Uterus (tissue), 4 donors: ENCODE results near the gene SYMPK. TPM values are rescaled to one million over a fixed set of nuclear protein-coding genes. Genes with fewer than 3 reads are reported as not detected.

Experiments
- DNase-seq, 2 donors: peaks; one replicate each; pipeline ENCODE4 v3.0.0-alpha.2; 2019 to 2020
- H3K27ac ChIP-seq, 2 donors: fragments of 200-600 bp; sonication (generic); 1 replicate in 1 of 2; 2 replicates in 1 of 2; pipeline ENCODE4 v1.5.1; 2016 to 2018
- H3K27me3 ChIP-seq, 2 donors: fragments of 200-600 bp; sonication (generic); one replicate each; pipeline ENCODE4 v1.5.1; 2018 to 2019; ENCODE audit warnings: control low read depth in 1 of 2
- H3K36me3 ChIP-seq, 2 donors: fragments of 200-600 bp; sonication (generic); one replicate each; pipeline ENCODE4 v1.5.1; 2019; ENCODE audit warnings: control low read depth in 1 of 2
- H3K4me1 ChIP-seq, 2 donors: fragments of 200-600 bp; sonication (generic); one replicate each; pipeline ENCODE4 v1.5.1; 2018 to 2019; ENCODE audit warnings: control low read depth in 1 of 2
- H3K4me3 ChIP-seq, 2 donors: fragments of 200-600 bp; sonication (generic); 1 replicate in 1 of 2; 2 replicates in 1 of 2; pipeline ENCODE4 v1.5.1; 2018 to 2019; ENCODE audit warnings: mild to moderate bottlenecking in 1 of 2
- H3K9me3 ChIP-seq, 2 donors: fragments of 200-600 bp; sonication (generic); one replicate each; pipeline ENCODE4 v1.5.1; 2019; ENCODE audit warnings: control low read depth in 1 of 2
- CTCF ChIP-seq, 4 experiments: fragments of 200-600 bp in 2 of 4; fragments of 450-650 bp in 2 of 4; sonication (generic) in 2 of 4; IDR thresholded peaks; one replicate each; pipeline ENCODE4 v1.5.1; 2016 to 2019; ENCODE audit warnings: antibody characterized with exemption in 4 of 4, mild to moderate bottlenecking in 2 of 4, moderate library complexity in 1 of 4
- POLR2A ChIP-seq, 2 donors: fragments of 450-650 bp; IDR thresholded peaks; one replicate each; pipeline ENCODE4 v1.6.1; 2016; ENCODE audit warnings: antibody characterized with exemption in 2 of 2, mild to moderate bottlenecking in 1 of 2, moderate library complexity in 1 of 2
- intact Hi-C: fragments of 100-400 bp; cut with DNase I; formaldehyde crosslinking; loops from one replicate; pipeline ENCODE4 v1.15.1; 2023; ENCODE audit warnings: low total_unique reads
- total RNA-seq, 4 donors: library from RNA; depleted of rRNA in 3 of 4; stranded (reverse); fragments of >200 nt in 3 of 4; gene quantifications; one replicate each; pipeline versions ENCODE4 v1.1.0 to v1.2.4, GENCODE V29; 2014 to 2023
- donor health status: DM: yes; HTN: yes; CAD: no.

The SYMPK gene
- total RNA-seq, result 10 to 100 TPM; 32.0 to 72.6 (median 46.4) TPM

GRCh38 chr19:45862564-45863334, at the start of gene SYMPK:
Gene SYMPK (minus strand): TSS chr19:45863147. CDS start chr19:45854495, 8,652 bp downstream.
- intact Hi-C loops, result no loop called here
- peak; percentile 98 for DNase-seq
- H3K4me3 ChIP-seq, result peak within 1 kb of the TSS; percentile 68 to 99
- peaks cover 0 to 11% of the 10 kb centered on the region in 2 donors for H3K4me1 ChIP-seq
- H3K27ac ChIP-seq, result peak within 1 kb of the TSS; percentile 88
- H3K27me3 ChIP-seq, result peaks cover 7 to 9% of the 10 kb centered on the region in 2 donors
- no peaks in the 10 kb centered on the region for H3K9me3 ChIP-seq
- TF ChIP-seq CTCF (IDR thresholded peaks at IDR 0.05) (peak in 2 of 4 experiments; percentile 12 to 53), POLR2A (IDR thresholded peaks at IDR 0.05) (peak; percentile 73 to 76)
- no peaks in the 10 kb centered on the region for H3K36me3 ChIP-seq

- H3K27ac ChIP-seq, result no peak overlapping the region
- TF ChIP-seq POLR2A (IDR thresholded peaks at IDR 0.05), result no peak
- TF ChIP-seq CTCF (IDR thresholded peaks at IDR 0.05), result no peak
- H3K36me3 ChIP-seq, result no peaks in the 10 kb centered on the region
- intact Hi-C loops, result no loop called here
- no peaks in the 10 kb centered on the region for H3K9me3 ChIP-seq
- no peaks in the 10 kb centered on the region for H3K27me3 ChIP-seq
- DNase-seq, result no peak
- H3K4me3 ChIP-seq, result no peak overlapping the region
- H3K4me1 ChIP-seq, result no peaks in the 10 kb centered on the region
Measured at GRCh38 chr19:45911291-45911690, 48.3 kb upstream of the SYMPK start.

GRCh38 chr19:45908956-45909355, 46.0 kb upstream of the SYMPK start:
- TF ChIP-seq POLR2A (IDR thresholded peaks at IDR 0.05) (no peak), CTCF (IDR thresholded peaks at IDR 0.05) (no peak)
- intact Hi-C loops, result no loop called here
- no peak overlapping the region for H3K27ac ChIP-seq
- no peaks in the 10 kb centered on the region for H3K36me3 ChIP-seq
- H3K4me1 ChIP-seq, result no peaks in the 10 kb centered on the region
- no peaks in the 10 kb centered on the region for H3K27me3 ChIP-seq
- no peak for DNase-seq
- no peaks in the 10 kb centered on the region for H3K9me3 ChIP-seq
- H3K4me3 ChIP-seq, result no peak overlapping the region

GRCh38 chr19:45906221-45906620, 43.3 kb upstream of the SYMPK start:
- no peaks in the 10 kb centered on the region for H3K27me3 ChIP-seq
- H3K4me3 ChIP-seq, result no peak overlapping the region
- H3K27ac ChIP-seq, result no peak overlapping the region
- peaks cover 0 to 6% of the 10 kb centered on the region in 2 donors for H3K4me1 ChIP-seq
- TF ChIP-seq POLR2A (IDR thresholded peaks at IDR 0.05) (no peak), CTCF (IDR thresholded peaks at IDR 0.05) (no peak)
- DNase-seq, result no peak
- intact Hi-C loops, result no loop called here
- H3K36me3 ChIP-seq, result no peaks in the 10 kb centered on the region
- no peaks in the 10 kb centered on the region for H3K9me3 ChIP-seq

- no peak for DNase-seq
- no peaks in the 10 kb centered on the region for H3K36me3 ChIP-seq
- no peak for TF ChIP-seq CTCF (IDR thresholded peaks at IDR 0.05)
- TF ChIP-seq POLR2A (IDR thresholded peaks at IDR 0.05), result no peak
- H3K4me1 ChIP-seq, result peaks cover 0 to 12% of the 10 kb centered on the region in 2 donors
- H3K27ac ChIP-seq, result no peak overlapping the region
- no peaks in the 10 kb centered on the region for H3K9me3 ChIP-seq
- no peaks in the 10 kb centered on the region for H3K27me3 ChIP-seq
- intact Hi-C loops, result no loop called here
- no peak overlapping the region for H3K4me3 ChIP-seq
Measured at GRCh38 chr19:45905011-45905410, 42.1 kb upstream of the SYMPK start.
